ENCODE results near the gene FADS6.

FADS6 gene

DNA sequence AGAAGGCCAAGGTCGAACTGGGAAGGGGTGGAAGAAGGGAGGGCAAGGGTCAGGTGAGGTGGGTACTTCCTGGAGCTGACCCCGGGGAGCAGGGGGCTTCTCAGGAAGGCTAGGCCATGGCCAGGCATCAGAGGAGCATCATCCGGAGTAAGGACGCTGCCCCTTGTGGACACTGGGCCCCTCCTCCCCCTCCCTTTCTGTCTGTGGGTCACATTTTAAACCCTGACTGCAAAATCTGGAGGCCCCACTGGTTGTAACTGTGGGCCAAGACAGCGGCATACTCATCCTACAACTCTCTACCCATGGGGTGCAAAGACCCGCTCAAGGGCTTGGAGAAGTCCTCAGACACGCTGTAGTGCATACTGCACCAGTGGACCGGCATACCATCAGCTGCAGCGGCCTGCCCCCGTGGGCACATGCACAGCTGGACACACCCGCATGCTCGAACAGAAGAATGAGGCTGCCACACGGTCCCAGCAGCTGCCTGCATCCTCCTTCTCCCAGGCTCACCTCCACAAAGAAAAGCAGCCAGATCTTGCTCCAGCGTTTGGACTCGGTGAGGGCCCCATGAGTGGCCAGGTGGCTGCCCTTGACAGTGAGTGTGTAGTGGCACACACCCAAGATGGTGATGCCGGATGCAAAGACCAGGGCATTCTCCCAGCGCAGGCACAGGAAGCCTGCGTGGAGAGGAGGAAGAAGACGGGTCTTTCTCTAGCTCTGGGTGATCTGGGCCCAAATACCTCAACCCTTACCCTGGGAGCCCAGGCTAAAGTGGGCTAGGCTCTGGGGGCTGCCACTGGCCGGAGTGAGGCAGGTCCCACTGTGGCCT is 1.2 kb downstream of the FADS6 start:
- DNase-seq (ENCODE audit: low read depth in 1 of 2, low spot score in 1 of 2): no peak

DNA sequence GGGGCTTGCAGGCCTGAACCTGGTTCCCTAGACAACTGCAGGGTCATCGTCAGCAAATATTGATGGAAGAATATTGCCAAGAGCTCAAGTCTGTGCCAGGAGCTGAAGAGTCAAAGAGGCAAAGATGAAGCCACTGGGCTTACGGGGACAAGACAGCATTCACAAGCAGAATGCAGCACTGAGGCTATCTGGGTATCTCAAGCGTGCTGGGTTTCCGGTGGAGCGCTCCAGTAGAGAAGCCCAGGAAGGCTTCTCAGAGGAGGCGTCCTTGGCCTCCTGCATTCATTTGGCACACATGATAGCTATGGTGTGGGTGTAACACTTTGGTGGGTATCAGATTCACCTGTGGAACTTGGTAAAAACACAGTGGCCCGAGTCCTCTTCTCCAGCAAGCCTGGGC is 2.9 kb downstream of the FADS6 start:
- DNase-seq (ENCODE audit: low read depth in 1 of 2, low spot score in 1 of 2): no peak

- no peak for DNase-seq (ENCODE audit: low read depth in 1 of 2, low spot score in 1 of 2)
These were observed 5.0 kb downstream of the FADS6 start for GRCh38 chr17:74888469-74888868.

- no peak for DNase-seq (ENCODE audit: low read depth in 1 of 2, low spot score in 1 of 2)
These were observed 10.1 kb downstream of the FADS6 start for GRCh38 chr17:74883241-74883745.

- no peak for DNase-seq (ENCODE audit: low read depth in 1 of 2, low spot score in 1 of 2)
These were observed 10.8 kb downstream of the FADS6 start for GRCh38 chr17:74882517-74883240.

DNA sequence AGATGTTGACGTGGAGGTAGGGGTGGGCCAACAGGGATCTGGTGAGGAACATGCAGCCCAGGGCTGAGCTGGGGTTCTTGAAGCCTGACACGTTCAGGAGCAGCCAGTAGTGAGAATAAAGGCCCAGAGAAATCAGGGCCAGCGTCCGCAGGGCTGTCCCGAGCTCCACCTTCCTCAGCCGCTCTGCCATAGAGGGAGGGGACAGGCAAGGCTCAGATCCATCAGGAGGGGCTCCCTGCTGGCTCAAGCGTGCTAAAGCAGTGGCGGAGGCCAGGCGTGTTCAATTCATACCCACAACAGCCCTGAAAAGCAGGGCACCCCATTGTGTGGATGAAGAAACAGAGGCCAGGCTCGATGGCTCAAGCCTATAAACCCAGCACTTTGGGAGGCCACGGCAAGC is 12.4 kb downstream of the FADS6 start:
- DNase-seq (ENCODE audit: low read depth in 1 of 2, low spot score in 1 of 2): no peak

DNA sequence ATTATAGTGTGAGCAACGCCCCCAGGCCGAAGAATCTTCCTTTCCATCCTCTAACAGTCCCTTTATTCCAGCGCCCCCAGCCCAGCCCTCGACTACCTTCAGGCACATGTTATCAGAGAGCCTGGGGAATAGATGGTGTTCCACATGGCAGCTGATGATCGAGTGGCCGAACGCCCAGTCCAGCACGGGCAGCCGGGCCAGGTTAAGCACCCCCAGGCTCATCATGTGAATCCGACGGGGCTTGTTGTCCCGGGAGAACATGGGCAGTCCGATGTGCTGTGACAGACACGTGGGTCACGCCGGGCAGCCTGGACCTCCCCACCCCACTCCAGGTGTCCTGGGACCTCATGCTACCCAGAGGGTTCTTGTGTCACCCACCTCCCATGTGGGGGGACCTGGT is 14.1 kb downstream of the FADS6 start:
- no peak for DNase-seq (ENCODE audit: low read depth in 1 of 2, low spot score in 1 of 2)

DNA sequence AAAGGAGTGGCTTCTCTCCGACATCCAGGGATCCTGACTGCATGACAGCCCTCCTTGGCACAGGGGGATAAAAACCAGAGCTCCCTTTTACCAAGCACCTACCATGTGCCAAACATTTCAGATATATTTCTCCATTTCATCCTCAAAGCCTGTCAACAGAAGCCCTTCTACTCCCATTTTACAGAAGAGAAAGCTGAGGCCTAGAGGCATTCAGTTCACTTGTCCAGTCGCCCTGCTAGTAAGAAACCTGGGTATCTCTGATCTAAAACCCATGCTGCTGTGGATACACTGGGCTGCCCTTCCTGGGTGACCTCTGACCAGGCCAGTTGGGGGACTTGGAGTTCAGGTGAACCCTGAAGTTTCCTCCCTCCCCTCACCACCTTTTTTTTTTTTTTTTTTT is 14.8 kb downstream of the FADS6 start:
- DNase-seq (ENCODE audit: low read depth in 1 of 2, low spot score in 1 of 2): no peak

GRCh38 chr17:74877592-74878548 is 15.6 kb downstream of the FADS6 start:
- DNase-seq (ENCODE audit: low read depth in 1 of 2, low spot score in 1 of 2): no peak

DNA sequence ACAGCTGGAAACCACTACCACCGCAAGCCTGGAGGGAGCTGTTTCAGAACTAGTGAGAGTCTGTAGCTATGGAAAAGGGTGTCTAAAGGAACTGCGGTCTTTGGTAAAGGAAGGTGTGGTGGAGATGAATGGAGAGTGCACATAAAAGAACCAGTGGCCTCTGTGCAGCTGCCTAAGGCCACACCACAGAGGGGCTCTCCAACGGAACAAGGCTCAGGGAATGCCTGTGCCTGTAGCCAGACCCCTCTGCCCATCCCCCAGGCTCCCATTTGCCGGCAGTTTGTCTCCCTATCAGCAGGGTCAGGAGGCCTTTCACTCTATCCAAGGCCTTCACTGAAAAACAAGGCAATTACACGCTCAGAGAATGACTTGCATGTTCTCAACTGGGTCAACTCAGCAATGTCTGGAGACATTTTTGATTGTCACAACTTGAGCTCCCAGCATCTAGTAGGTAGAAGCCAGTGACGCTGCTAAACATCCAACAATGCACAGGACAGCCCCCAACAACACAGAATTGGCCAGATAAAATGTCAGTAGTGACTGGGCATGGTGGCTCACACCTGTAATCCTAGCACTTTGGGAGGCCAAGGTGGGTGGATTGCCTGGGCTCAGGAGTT is 17.3 kb downstream of the FADS6 start:
- DNase-seq (ENCODE audit: low read depth in 1 of 2, low spot score in 1 of 2): no peak

GRCh38 chr17:74875155-74875976 is 18.1 kb downstream of the FADS6 start:
- DNase-seq (ENCODE audit: low read depth in 1 of 2, low spot score in 1 of 2): no peak

DNA sequence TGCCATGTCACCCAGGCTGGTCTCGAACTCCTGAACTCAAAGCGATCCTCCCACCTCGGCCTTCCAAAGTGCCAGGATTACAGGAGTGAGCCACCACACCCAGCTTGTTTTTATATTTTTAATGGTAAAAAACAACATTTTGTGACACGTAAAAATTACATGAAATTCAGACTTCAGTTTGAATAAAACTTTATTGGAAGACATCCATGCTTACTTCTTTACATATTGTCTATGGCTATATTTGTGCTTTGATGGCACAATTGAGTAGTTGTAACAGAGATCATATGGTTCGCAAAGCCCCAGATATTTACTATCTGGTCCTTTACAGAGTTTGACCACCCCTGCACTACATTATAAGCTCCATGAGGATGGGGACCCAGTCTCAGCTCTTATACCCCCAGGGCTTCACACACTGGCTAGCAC is 18.8 kb downstream of the FADS6 start:
- no peak for DNase-seq (ENCODE audit: low read depth in 1 of 2, low spot score in 1 of 2)

GRCh38 chr17:74873874-74874614 is 19.4 kb downstream of the FADS6 start:
- no peak for DNase-seq (ENCODE audit: low read depth in 1 of 2, low spot score in 1 of 2)

DNA sequence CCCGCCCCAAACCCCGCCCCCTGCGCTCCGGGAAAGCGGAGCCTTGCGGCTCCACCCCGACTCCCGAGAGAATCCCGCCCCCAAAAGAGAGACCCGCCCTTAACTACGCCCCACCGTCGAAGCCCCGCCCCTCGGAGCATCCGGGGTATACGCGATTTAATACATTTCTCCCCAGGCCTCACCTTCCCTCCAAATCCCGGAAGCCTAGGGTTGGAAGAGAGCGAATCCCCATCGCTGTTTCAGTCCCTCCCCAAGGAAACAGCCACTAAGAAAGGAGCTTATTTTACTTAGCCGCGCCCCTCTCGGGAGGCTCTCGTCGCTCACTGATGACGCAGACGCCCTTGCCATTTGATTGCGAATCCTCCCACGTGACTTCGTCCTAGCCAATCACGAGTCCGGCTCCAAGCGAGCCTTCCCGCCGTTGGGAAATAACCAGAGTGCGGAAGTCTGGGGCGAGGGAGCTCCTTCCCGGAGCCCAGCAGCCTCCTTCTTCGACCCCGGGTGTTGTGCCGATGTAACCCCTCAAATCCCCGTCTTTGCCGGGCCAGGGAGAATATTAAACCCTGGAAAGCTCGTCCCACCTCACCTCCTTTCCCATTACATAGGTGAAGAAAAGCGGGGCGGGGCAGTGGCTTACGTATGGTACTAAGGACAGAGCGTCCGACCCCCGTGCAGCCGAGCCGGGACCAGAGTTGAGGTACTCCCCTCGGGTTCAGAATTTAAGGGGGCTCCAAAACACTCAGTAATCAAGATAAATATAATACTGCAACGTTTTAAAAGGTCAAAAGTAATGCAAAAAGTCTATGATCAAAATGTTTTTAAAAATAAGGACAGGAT is 20.2 kb downstream of the FADS6 start:
- DNase-seq (ENCODE audit: low read depth in 1 of 2, low spot score in 1 of 2): peak; percentile 97 to 98

DNA sequence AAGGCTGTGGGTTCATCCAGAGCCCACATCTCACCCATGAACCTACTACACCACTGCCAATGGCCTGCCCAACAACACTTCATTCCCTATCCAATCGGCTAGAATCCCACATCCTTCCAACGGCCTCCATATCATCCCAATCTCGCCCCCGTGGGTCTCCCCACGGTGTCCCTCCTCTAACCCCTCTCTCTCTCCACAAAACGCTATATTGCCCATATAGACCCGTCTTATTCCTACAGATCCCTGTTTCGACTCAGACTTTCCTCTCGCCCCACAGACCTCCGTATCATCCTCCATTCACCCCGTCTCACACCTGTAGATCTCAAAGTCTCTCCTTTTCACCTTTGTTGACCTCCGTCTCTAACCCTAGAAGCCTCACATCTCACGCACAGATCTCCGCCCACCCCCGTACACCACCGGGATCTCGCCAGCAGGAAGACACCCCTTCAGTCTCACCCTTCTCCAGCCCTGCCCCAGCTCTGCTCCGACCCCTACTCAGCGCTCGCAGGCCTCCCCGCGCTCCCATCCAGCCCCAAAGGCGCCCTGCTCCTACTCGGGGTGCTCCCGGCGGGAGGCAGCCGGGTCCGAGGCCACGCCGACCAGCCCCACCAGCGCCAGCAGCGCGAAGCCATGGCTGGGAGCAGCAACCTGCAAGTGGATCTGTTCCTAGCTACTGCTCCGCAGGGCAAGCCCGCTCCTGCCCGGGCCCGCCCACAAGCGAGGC is 21.0 kb downstream of the FADS6 start, which contains the start of gene FDXR:
TSS of gene FDXR (minus strand) at position 682 of the 724 bp plus-strand sequence. CDS start at position 632, 50 bp downstream.
- no peak for DNase-seq (ENCODE audit: low read depth in 1 of 2, low spot score in 1 of 2)

DNA sequence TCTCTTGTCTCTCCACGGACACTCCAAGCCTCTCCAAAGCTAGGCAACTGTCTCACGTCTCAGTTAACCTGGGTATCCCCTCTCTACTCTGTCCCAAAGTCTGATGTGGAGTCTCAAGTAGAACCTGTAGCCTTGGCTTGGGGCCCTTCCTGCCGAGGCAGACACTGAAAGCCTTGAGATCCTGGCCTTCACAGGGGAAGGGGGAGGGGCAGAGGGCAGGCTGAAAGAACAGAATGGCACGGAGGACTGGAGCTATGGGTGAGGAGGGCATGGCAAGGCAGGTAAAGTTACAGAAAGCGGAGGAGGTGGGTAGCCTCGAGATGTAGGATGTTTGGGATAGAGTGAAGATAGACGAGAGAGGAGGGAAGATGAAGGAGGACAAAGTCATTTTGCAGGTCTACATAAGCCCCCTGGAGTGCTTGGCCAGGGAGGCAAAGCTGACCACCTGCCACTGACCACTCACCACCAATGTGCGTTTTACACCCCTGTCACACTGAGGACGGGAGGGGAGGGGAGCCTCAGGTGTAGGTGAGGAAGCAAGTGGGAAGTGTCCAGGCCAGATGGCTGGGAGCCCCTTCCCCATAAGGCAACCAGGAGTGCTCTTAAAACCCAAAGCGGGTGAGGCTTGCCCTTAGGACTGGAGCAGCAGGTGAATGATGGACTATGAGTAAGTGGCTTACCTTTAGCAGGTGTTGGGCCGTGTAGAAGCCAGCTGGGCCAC is 21.9 kb downstream of the FADS6 start:
- no peak for DNase-seq (ENCODE audit: low read depth in 1 of 2, low spot score in 1 of 2)

GRCh38 chr17:74870512-74870911 is 22.9 kb downstream of the FADS6 start:
- DNase-seq (ENCODE audit: low read depth in 1 of 2, low spot score in 1 of 2): no peak

Measured in stimulated activated CD4-positive, alpha-beta T cell treated with anti-CD3 and anti-CD28 coated beads, Interleukin-15, amount 100 ng/mL, for 1 hour (primary cell).